ENCODE measurements around the gene SHISAL1. TPM values are rescaled to one million over a fixed set of nuclear protein-coding genes. Genes with fewer than 3 reads are reported as not detected.

Gene SHISAL1
- total RNA-seq, 1 donor from 2014 or later = 7.6 TPM

GRCh38 chr22:44289414-44290171, 23.2 kb downstream of the SHISAL1 start:
- Histone ChIP-seq H3K36me3 (no peaks in the 10 kb centered on the region), H3K9me3 (no peaks in the 10 kb centered on the region), H3K27ac (peak overlapping the region; percentile 56), H3K27me3 (no peaks in the 10 kb centered on the region), H3K4me3 (no peak overlapping the region), H3K4me1 (peaks cover 32% of the 10 kb centered on the region)
- no peak for DNase-seq (ENCODE audit: extremely low spot score in 2 of 2)
- intact Hi-C loops (cut with DNase I) = no loop called here
- no peak for TF ChIP-seq POLR2A (IDR thresholded peaks at IDR 0.05)
- TF ChIP-seq POLR2AphosphoS5 (IDR thresholded peaks at IDR 0.05; ENCODE audit: insufficient read depth in 1 of 2, low read depth in 1 of 2) = peak in 1 of 2 donors; percentile 86

DNA sequence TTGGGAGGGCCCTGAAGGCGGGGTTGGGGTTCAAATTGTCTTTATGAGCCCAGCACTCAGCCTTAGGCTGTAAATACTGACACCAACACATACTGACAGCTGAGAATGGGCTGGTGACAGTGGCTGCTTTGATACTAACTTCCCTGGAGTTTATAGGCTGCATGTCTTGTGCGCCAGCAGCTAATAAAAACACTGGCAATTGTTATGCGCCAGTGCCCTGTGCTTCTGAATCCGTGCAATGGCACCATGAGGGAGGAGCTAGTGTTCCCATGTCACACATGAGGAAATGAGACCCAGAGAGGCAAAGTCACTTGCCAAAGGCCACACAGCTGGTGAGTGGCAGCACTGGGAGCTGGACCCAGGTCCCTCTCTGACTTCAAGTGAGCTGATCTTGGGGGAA, 23.8 kb downstream of the SHISAL1 start:
- no peak for DNase-seq (ENCODE audit: extremely low spot score in 2 of 2)
- peaks cover 32% of the 10 kb centered on the region for H3K4me1 ChIP-seq
- H3K9me3 ChIP-seq = no peaks in the 10 kb centered on the region
- TF ChIP-seq POLR2A (IDR thresholded peaks at IDR 0.05) (no peak), POLR2AphosphoS5 (IDR thresholded peaks at IDR 0.05; ENCODE audit: insufficient read depth in 1 of 2, low read depth in 1 of 2) (no peak)
- TF ChIP-seq, protein P1, sequence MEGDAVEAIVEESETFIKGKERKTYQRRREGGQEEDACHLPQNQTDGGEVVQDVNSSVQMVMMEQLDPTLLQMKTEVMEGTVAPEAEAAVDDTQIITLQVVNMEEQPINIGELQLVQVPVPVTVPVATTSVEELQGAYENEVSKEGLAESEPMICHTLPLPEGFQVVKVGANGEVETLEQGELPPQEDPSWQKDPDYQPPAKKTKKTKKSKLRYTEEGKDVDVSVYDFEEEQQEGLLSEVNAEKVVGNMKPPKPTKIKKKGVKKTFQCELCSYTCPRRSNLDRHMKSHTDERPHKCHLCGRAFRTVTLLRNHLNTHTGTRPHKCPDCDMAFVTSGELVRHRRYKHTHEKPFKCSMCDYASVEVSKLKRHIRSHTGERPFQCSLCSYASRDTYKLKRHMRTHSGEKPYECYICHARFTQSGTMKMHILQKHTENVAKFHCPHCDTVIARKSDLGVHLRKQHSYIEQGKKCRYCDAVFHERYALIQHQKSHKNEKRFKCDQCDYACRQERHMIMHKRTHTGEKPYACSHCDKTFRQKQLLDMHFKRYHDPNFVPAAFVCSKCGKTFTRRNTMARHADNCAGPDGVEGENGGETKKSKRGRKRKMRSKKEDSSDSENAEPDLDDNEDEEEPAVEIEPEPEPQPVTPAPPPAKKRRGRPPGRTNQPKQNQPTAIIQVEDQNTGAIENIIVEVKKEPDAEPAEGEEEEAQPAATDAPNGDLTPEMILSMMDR (IDR thresholded peaks at IDR 0.05) = no peak
- H3K36me3 ChIP-seq = no peaks in the 10 kb centered on the region
- H3K4me3 ChIP-seq = no peak overlapping the region
- peak overlapping the region; percentile 56 for H3K27ac ChIP-seq
- H3K27me3 ChIP-seq = no peaks in the 10 kb centered on the region
- intact Hi-C loops (cut with DNase I) = no loop called here

- TF ChIP-seq, protein P1 (IDR thresholded peaks at IDR 0.05) = no peak
- TF ChIP-seq POLR2AphosphoS5 (IDR thresholded peaks at IDR 0.05; ENCODE audit: insufficient read depth in 1 of 2, low read depth in 1 of 2) (no peak), POLR2A (IDR thresholded peaks at IDR 0.05) (no peak)
- Histone ChIP-seq H3K9me3 (no peaks in the 10 kb centered on the region), H3K27ac (peak overlapping the region; percentile 23), H3K4me3 (no peak overlapping the region), H3K27me3 (no peaks in the 10 kb centered on the region), H3K4me1 (peaks cover 32% of the 10 kb centered on the region), H3K36me3 (no peaks in the 10 kb centered on the region)
- intact Hi-C loops (cut with DNase I) = no loop called here
- DNase-seq (ENCODE audit: extremely low spot score in 2 of 2) = no peak
Measured at GRCh38 chr22:44287741-44288140, 25.0 kb downstream of the SHISAL1 start.

DNA sequence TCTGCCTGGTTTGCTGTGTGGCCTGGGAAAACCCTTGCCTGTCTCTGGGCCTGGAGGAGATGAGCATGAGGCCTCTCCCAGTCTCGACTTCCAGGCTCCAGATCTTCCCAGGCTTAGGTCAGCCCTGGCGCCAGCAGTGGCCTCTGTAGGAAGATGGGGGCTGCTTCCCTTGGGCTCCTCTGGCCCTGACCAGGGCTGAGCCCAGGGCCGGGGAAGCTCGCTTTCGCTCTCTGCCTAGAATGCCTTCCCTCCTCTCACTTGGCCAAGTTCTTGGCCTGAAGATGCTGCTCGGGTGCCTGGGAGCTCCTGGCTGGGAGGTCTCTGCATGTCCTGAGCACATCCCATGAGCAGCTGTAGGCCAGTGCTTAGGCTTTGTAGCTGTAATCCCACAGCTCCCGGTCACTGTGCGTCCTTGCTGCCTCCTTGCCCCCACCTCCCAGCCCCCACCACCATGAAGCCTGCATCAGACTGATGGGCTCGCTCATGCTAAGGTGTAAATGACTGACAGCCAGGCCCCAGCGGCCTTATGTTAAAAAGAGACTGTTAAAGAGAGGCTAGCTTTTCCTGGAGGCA, 25.5 kb downstream of the SHISAL1 start:
- no peak for TF ChIP-seq POLR2AphosphoS5 (IDR thresholded peaks at IDR 0.05; ENCODE audit: insufficient read depth in 1 of 2, low read depth in 1 of 2)
- TF ChIP-seq POLR2A (IDR thresholded peaks at IDR 0.05) = no peak
- TF ChIP-seq, protein P1 (IDR thresholded peaks at IDR 0.05) = no peak
- DNase-seq (ENCODE audit: extremely low spot score in 2 of 2) = no peak
- H3K27me3 ChIP-seq = no peaks in the 10 kb centered on the region
- H3K36me3 ChIP-seq = no peaks in the 10 kb centered on the region
- H3K4me1 ChIP-seq = peaks cover 31% of the 10 kb centered on the region
- H3K9me3 ChIP-seq = no peaks in the 10 kb centered on the region
- intact Hi-C loops (cut with DNase I) = no loop called here
- H3K4me3 ChIP-seq = no peak overlapping the region
- H3K27ac ChIP-seq = peak overlapping the region; percentile 23

DNA sequence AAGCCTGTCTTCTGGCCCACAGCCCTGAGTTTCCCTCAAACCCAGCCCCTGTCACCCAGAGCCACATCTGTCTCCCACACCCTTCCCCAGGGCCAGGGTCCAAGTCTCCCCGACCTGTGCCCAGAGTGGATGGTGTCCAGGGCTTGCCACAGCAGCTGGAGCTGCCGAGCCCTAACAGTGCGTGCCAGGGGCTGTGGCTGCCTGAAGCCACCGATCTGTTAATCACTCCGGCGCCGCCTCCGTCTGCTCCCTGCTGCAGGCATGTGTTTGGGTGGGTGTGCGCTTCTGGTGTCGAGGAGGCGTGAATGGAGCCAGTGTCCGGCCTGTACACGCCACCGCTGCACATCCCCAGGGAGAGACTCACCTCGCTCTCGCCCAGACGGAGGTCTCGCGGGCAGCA, 26.1 kb downstream of the SHISAL1 start:
- intact Hi-C loops (cut with DNase I) = no loop called here
- peak overlapping the region; percentile 23 for H3K27ac ChIP-seq
- no peak overlapping the region for H3K4me3 ChIP-seq
- DNase-seq (ENCODE audit: extremely low spot score in 2 of 2) = no peak
- H3K9me3 ChIP-seq = no peaks in the 10 kb centered on the region
- no peaks in the 10 kb centered on the region for H3K36me3 ChIP-seq
- no peak for TF ChIP-seq POLR2A (IDR thresholded peaks at IDR 0.05)
- TF ChIP-seq, protein P1 (IDR thresholded peaks at IDR 0.05) = no peak
- no peak for TF ChIP-seq POLR2AphosphoS5 (IDR thresholded peaks at IDR 0.05; ENCODE audit: insufficient read depth in 1 of 2, low read depth in 1 of 2)
- peaks cover 26% of the 10 kb centered on the region for H3K4me1 ChIP-seq
- no peaks in the 10 kb centered on the region for H3K27me3 ChIP-seq
